ENCODE data around the gene CRX.
"Not testable (repeated sequence)": the region's sequence is repeated elsewhere in the genome, so short reads cannot be mapped to it uniquely, and the experiment has no call there.

Gene CRX

GRCh38 chr19:47821460-47822020, at the start of gene CRX:
CRX (plus strand) TSS chr19:47821937; CDS start chr19:47834444, 12,507 bp downstream.
- FAIRE-seq, result no peak

GRCh38 chr19:47776568-47776967, 45.2 kb upstream of the CRX start:
- FAIRE-seq, result no peak

DNA sequence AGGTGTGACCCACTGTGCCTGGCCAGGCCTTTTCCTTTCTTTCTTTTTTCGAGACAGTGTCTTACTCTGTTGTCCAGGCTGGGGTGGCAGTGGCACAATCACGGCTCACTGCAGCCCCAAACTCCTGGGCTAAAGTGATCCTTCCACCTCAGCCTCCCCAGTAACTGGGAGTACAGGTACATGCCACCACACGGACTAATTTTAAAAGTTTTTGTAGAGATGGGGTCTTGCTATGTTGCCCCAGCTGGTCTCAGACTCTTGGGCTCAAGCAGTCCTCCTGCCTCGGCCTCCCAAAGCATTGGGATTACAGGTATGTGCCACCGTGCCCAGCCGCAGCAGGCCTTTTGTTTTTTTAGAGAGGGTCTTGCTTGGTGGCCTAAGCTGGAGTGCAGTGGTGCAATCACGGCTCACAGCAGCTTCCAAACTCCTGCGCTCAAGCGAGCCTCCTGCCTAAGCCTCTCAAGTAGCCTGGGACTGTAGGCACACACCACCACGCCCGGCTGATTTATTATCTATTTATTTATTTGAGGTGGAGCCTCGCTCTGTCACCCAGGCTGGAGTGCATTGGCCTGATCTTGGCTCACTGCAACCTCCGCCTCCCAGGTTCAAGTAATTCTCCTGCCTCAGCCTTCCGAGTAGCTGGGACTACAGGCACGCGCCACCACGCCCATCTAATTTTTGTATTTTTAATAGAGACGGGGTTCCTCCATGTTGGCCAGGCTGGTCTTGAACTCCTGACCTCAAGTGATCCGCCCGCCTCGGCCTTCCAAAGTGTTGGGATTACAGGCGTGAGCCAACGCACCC, 44.3 kb upstream of the CRX start:
- not testable (repeated sequence) for FAIRE-seq

DNA sequence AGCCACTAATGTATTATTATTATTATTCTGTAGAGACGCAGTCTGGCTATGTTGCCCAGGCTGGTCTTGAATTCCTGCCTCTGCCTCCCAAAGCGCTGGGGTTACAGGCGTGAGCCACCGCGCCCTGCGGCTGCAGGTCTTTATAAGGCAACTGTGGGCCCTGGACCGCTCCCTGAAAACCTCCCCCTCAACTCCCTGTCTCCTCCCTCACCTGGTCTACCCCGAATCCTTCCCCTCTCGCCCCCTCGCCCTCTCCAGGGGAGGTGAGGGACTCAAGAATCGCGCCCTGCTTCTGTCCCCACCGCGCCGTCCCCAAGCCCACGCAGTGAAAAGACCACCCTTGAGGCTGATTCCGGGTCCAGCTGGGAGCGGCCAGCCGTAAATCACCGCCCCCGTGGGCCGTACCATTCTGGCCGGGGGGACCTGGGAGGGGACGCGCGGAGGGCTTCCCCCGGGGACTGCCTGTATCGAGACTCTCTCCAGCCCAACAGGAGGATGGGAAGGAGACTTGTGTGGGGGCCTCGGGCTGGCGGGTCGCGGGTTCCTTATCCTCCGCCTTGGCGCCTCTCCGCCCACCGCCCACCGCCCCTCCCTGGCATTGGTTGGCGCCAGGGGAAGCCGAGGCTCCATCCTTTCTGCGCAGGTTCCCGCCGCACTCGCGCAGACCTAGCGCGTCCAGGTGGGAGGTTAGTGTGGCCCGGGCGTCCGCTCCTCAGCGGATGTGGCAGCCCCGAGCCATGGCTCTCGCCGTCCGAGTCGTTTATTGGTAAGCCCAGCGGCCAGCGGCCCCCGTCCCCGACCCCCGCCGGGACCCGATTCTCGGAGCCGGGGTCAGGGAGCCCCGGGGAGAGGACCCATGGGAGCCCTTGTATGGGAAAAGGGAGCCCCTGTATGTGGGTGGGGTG, 43.4 kb upstream of the CRX start, which contains the start of gene SELENOW:
TSS of gene SELENOW (plus strand) at position 655 of the 905 bp plus-strand sequence. CDS start at position 738, 83 bp downstream.
- no peak for FAIRE-seq

GRCh38 chr19:47778954-47779351, 42.8 kb upstream of the CRX start:
- FAIRE-seq, result no peak

DNA sequence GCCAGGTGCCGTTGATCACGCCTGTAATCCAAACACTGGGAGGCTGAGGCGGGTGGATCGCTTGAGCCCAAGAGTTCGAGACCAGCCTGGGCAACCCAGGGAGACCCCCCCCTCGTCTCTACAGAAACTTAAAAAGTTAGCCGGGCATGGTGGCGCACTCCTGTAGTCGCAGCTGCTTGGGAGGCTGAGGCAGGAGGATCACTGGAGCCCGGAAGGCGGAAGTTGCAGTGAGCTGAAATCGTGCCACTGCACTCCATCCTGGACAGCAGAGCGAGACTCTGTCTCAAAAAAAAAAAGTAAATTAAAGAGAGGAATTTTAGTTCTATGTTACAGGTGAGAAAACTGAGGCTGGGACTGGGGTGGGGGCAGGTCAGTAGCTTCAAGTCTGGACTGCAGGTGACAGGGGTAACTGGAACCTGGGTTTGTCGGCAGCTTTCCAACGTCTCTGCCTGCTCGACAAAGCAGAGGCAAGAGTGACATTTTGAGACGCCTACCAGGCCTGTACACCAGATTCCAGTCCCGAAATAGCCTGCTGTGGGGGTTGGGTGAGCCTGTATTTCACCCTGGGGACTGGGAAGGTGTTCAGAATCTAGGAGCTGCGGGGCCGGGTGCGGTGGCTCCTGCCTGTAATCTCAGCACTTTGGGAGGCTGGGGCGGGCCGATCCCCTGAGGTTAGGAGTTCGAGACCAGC, 42.1 kb upstream of the CRX start:
- no peak for FAIRE-seq

- FAIRE-seq, result no peak
Observed at GRCh38 chr19:47780215-47780551, 41.6 kb upstream of the CRX start.

- no peak for FAIRE-seq
Observed at GRCh38 chr19:47781590-47782262, 40.0 kb upstream of the CRX start.

GRCh38 chr19:47786566-47786965, 35.2 kb upstream of the CRX start:
- no peak for FAIRE-seq

GRCh38 chr19:47787307-47787706, 34.4 kb upstream of the CRX start:
- FAIRE-seq, result not testable (repeated sequence)

DNA sequence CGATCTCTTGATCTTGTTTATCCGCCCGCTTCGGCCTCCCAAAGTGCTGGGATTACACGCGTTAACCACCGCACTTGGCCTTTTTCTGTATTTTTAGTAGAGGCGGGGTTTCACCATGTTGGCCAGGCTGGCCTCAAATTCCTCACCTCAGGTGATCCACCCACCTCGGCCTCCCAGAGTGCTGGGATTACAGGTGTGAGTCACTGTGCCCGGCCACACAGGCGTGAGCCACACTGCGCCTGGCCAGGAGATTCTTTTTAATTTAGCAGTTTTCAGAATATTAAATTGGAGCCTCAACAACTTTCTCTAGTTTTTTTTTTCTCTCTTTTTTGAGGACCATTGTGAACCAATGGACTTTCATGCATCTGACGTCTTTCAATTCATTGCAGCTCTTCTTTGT, 31.9 kb upstream of the CRX start:
- FAIRE-seq, result not testable (repeated sequence)

- FAIRE-seq, result no peak
Observed at GRCh38 chr19:47790398-47790814, 31.3 kb upstream of the CRX start.

- FAIRE-seq, result no peak
Observed at GRCh38 chr19:47792616-47793015, 29.1 kb upstream of the CRX start.

- FAIRE-seq, result no peak
Observed at GRCh38 chr19:47794526-47794925, 27.2 kb upstream of the CRX start.

- no peak for FAIRE-seq
Observed at GRCh38 chr19:47796785-47797184, 25.0 kb upstream of the CRX start.

DNA sequence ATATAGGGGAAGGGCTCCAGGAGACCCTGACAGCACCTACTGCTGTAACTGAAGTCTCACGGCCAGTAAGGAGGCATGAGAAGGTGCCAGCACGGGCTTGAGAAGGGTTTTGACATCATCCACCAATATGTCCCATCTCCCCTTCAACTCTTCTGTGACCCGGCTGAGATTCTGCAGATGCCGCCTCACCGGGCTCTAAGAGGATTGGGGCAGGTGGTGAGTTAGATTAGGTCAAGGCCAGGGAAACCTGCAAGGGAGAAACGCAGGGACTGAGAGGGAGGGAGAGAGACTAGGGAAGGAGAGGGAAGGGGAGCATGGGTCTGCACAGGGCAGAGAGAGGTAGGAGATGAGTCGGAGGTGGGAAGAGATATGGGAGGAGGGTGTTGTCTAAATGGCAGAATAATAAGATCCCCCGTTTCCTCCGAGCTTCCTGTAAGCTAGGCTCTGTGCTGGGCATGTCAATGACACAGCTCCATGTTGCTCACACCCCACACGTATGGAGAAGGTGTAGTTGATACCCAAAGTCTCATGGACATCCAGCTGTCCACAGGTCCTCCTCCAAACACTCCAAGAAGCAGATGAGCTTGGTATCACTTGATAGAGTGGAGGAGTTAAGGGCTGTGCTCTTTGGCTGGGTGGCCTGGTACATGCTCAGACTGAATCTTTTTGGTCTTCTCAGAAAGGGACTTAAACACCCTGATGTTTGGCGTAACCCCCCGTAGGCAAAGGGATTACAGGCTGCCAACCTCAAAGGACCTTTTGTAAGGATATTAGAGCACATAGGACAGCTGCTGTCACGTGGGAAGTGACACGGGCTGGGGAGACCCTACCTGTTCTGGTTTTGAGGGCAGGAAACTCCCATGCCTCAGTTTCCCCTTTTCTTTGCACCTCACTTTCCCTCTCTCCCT, 23.5 kb upstream of the CRX start:
- no peak for FAIRE-seq

GRCh38 chr19:47798904-47799266, 22.9 kb upstream of the CRX start:
- no peak for FAIRE-seq

- FAIRE-seq, result no peak
Observed at GRCh38 chr19:47801270-47801669, 20.5 kb upstream of the CRX start.

DNA sequence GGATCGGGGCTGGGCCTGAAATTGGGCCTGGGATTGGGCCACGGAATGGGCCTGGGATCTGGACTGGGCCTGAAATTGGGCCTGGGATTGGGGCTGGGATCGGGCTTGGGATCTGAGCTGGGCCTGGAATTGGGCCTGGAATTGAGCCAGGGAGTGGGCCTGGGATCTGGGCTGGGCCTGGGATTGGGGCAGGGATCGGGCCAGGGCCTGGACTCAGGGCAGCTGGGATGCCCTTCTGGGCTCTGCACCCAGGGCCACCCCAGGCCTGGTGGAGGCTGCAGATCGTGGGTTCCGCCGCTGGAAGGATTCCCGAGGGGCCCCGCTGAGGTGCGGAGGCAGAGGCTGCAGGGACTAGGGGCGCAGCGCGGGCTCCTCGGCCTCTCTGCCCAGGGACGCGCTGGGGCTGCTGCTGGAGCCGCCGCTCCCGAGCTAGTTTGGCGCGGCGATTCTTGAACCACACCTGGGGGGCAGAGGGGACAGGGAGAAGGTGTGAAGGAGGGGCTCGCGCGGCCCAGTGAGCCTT, 19.2 kb upstream of the CRX start:
- no peak for FAIRE-seq

DNA sequence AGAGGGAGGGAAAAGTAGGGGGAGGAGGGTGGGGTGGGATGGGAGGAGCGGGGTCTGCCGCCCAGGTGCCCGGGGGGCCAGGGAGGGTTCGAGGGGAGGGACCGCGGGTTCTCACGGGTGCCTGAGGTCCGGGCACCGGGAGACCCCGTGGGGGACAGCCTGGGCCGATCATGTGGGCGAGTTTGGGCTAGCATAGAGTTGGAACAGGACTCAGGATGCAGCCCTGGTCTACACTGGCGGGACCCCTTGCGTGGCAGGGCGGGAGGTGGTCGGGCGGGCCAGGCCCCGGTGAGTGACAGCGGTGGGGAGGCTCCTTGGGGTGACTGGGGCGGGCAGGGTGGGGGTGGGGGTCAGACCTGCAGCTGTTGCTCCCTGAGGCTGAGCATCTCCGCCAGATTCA, 18.6 kb upstream of the CRX start:
- FAIRE-seq, result not testable (repeated sequence)

DNA sequence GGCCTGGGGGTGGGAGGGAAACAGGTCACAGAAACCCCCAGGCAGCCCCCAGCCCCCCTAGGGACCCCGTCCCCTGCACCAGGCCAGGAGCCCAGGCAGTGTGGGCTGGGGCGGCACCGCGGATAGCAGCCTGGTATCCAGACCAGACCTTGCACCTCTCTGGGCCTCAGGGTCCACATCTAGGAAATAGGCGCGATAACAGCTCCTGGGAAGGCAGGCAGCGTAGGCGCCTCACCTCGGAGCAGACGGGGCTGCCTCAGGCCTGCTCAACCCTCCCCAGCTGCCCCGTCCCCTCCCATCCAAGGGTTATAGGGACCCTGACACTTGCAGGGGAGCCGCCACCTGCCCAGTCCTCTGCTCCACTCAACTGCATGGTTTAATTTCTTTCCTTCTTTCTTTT, 18.1 kb upstream of the CRX start:
- FAIRE-seq, result not testable (repeated sequence)
